Endothelial cell of umbilical vein (primary cell): ENCODE measurements around the gene SKIC3.

ENCODE experiments used
- EZH2 ChIP-seq: IDR thresholded peaks from 2 replicates; pipeline ENCODE4 v1.6.1; 2012; ENCODE audit warnings: borderline replicate concordance, low read depth, mild to moderate bottlenecking, moderate library complexity, low read length, inconsistent platforms; ENCODE audit not compliant: severe bottlenecking
- POLR2A ChIP-seq: IDR thresholded peaks from 2 replicates; pipeline ENCODE4 v1.6.1; 2012; ENCODE audit warnings: low read depth, mild to moderate bottlenecking, control low read depth, low read length
- POLR2AphosphoS5 ChIP-seq: IDR thresholded peaks from 2 replicates; pipeline ENCODE4 v1.6.1; 2012; ENCODE audit warnings: low read depth, mild to moderate bottlenecking, control low read depth, low read length, moderate library complexity; ENCODE audit not compliant: insufficient read depth
- TF ChIP-seq, protein P1 (sequence below), 2 donors: IDR thresholded peaks; 1 replicate in 1 of 2; 2 replicates in 1 of 2; pipeline ENCODE4 v1.5.1; 2011; ENCODE audit warnings: low read length in 2 of 2, mild to moderate bottlenecking in 2 of 2, moderate library complexity in 2 of 2, control low read depth in 1 of 2, inconsistent platforms in 1 of 2, low read depth in 1 of 2; ENCODE audit not compliant: insufficient read depth in 1 of 2; ENCODE audit errors: extremely low read depth in 1 of 2

DNA sequence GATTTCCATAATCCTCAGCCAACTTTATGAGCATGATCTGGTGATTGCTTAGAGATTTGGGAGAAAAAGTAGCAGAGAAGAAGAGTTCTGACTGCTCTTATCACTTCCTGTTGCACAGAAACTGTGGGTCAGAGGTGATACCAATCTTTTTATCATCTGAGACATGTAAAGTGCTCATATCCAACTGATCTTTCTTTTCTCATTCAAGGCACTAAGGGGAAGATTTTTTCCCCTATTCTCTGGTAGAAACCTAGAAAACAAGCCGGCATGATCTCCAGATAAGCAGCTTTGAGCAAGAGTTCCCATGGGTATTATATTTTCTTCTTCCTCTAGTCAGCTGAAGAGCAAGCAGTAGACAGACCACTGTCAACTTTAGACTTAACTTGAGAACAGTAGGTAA, 36.1 kb upstream of the SKIC3 start:
- TF ChIP-seq POLR2AphosphoS5 (no peak), POLR2A (no peak), EZH2 (no peak)
- TF ChIP-seq, protein P1, sequence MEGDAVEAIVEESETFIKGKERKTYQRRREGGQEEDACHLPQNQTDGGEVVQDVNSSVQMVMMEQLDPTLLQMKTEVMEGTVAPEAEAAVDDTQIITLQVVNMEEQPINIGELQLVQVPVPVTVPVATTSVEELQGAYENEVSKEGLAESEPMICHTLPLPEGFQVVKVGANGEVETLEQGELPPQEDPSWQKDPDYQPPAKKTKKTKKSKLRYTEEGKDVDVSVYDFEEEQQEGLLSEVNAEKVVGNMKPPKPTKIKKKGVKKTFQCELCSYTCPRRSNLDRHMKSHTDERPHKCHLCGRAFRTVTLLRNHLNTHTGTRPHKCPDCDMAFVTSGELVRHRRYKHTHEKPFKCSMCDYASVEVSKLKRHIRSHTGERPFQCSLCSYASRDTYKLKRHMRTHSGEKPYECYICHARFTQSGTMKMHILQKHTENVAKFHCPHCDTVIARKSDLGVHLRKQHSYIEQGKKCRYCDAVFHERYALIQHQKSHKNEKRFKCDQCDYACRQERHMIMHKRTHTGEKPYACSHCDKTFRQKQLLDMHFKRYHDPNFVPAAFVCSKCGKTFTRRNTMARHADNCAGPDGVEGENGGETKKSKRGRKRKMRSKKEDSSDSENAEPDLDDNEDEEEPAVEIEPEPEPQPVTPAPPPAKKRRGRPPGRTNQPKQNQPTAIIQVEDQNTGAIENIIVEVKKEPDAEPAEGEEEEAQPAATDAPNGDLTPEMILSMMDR (IDR thresholded peaks at IDR 0.05; ENCODE audit: extremely low read depth in 1 of 2, insufficient read depth in 1 of 2, low read depth in 1 of 2, low read length in 2 of 2): no peak
